Activated CD8-positive, alpha-beta T cell treated with anti-CD3 and anti-CD28 coated beads, Interleukin-2, amount 10 ng/mL, durations not matched to agents 7 days and 5 days (primary cell): ENCODE results near the gene PGP. TPM values are rescaled to one million over a fixed set of nuclear protein-coding genes. Genes with fewer than 3 reads are reported as not detected.
"Not testable (repeated sequence)": the region's sequence is repeated elsewhere in the genome, so short reads cannot be mapped to it uniquely, and the experiment has no call there.

Source experiments
- ATAC-seq: fragments of 150-1000 bp; cut with Tn5 transposase; one replicate; pipeline ENCODE4 v1.10.0; 2021; ENCODE audit warnings: moderate library complexity
- CTCF ChIA-PET: fragments of 350-600 bp; sonication (Branson Sonifier 250); formaldehyde crosslinking; loops from one replicate; lab custom pipeline; 2021; ENCODE audit warnings: antibody characterized with exemption; lab: Charles Lee
- POLR2A ChIA-PET: fragments of 350-600 bp; sonication (Branson Sonifier 250); formaldehyde crosslinking; loops from one replicate; lab custom pipeline; 2021; ENCODE audit warnings: antibody characterized with exemption; lab: Charles Lee
- DNase-seq: peaks from one replicate; pipeline ENCODE4 v3.0.0-alpha.2; 2020
- H3K27ac Mint-ChIP-seq: one replicate; pipeline ENCODE4 v1.8.0; 2021; ENCODE audit warnings: mild to moderate bottlenecking, mixed read lengths
- H3K27me3 Mint-ChIP-seq: one replicate; pipeline ENCODE4 v1.8.0; 2021; ENCODE audit warnings: low read depth, mixed read lengths
- H3K36me3 Mint-ChIP-seq: one replicate; pipeline ENCODE4 v1.8.0; 2021; ENCODE audit warnings: low read depth, mixed read lengths
- H3K4me1 Mint-ChIP-seq: one replicate; pipeline ENCODE4 v1.8.0; 2021; ENCODE audit warnings: low read depth, mixed read lengths
- H3K4me3 Mint-ChIP-seq: one replicate; pipeline ENCODE4 v1.8.0; 2021; ENCODE audit warnings: mild to moderate bottlenecking, mixed read lengths
- H3K9me3 Mint-ChIP-seq: one replicate; pipeline ENCODE4 v1.8.0; 2022; ENCODE audit warnings: mixed read lengths; ENCODE audit not compliant: insufficient read depth
- total RNA-seq, 2 experiments: library from RNA; stranded (reverse); gene quantifications; one replicate each; pipeline ENCODE4 v1.2.3, GENCODE V29; 2021

PGP gene
- total RNA-seq, 2 experiments from 2014 or later = 28.5 to 29.0 TPM

GRCh38 chr16:2246301-2246885, 31.8 kb upstream of the PGP start:
- no peak overlapping the region for H3K27ac Mint-ChIP-seq
- H3K27me3 Mint-ChIP-seq = no peaks in the 10 kb centered on the region
- H3K9me3 Mint-ChIP-seq = no peaks in the 10 kb centered on the region
- peaks cover 24% of the 10 kb centered on the region for H3K36me3 Mint-ChIP-seq
- H3K4me3 Mint-ChIP-seq = no peak overlapping the region
- ChIA-PET CTCF (no interaction called here), POLR2A (interaction anchor here (1.6 kb wide), 1 partner anchor 17 kb away, joined by 4 read pairs; no protein-coding TSS in a partner anchor)
- ATAC-seq (no peak), DNase-seq (no peak)
- peaks cover 7% of the 10 kb centered on the region for H3K4me1 Mint-ChIP-seq

GRCh38 chr16:2244926-2245795, 30.5 kb upstream of the PGP start:
- no peak overlapping the region for H3K4me3 Mint-ChIP-seq
- no peaks in the 10 kb centered on the region for H3K9me3 Mint-ChIP-seq
- ATAC-seq (no peak), DNase-seq (no peak)
- H3K4me1 Mint-ChIP-seq = peaks cover 4% of the 10 kb centered on the region
- POLR2A ChIA-PET = no interaction called here
- H3K27ac Mint-ChIP-seq = no peak overlapping the region
- H3K36me3 Mint-ChIP-seq = peaks cover 21% of the 10 kb centered on the region
- H3K27me3 Mint-ChIP-seq = no peaks in the 10 kb centered on the region
- CTCF ChIA-PET = no interaction called here

GRCh38 chr16:2244301-2244700, 29.7 kb upstream of the PGP start:
- no peak overlapping the region for H3K4me3 Mint-ChIP-seq
- DNase-seq (no peak), ATAC-seq (no peak)
- H3K9me3 Mint-ChIP-seq = no peaks in the 10 kb centered on the region
- H3K36me3 Mint-ChIP-seq = peaks cover 23% of the 10 kb centered on the region
- H3K27ac Mint-ChIP-seq = no peak overlapping the region
- peaks cover 2% of the 10 kb centered on the region for H3K4me1 Mint-ChIP-seq
- CTCF ChIA-PET = no interaction called here
- no peaks in the 10 kb centered on the region for H3K27me3 Mint-ChIP-seq
- POLR2A ChIA-PET = no interaction called here

DNA sequence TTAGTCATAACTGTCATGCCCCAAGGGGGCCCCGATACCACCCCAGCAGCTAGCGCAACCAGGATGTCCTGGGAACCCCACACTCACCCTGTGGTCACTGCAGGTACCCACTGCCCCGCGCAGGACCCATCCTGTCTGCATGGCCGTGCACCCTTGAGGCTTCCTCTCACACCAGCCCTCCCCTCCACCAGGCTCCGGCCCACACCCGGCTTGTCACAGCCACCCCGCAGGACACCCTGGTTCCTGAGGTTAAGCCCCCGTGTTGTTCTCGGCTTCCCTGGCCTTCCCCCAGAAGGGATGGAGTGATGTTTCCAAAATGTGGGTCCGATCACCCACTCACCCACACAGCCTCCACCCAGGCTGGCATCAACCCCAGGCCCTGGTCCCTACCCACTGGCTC, 29.1 kb upstream of the PGP start:
- Mint-ChIP-seq H3K9me3 (no peaks in the 10 kb centered on the region), H3K4me3 (no peak overlapping the region), H3K27ac (no peak overlapping the region), H3K4me1 (peaks cover 2% of the 10 kb centered on the region), H3K36me3 (peaks cover 23% of the 10 kb centered on the region), H3K27me3 (no peaks in the 10 kb centered on the region)
- ChIA-PET CTCF (no interaction called here), POLR2A (no interaction called here)
- no peak for ATAC-seq
- DNase-seq = no peak

DNA sequence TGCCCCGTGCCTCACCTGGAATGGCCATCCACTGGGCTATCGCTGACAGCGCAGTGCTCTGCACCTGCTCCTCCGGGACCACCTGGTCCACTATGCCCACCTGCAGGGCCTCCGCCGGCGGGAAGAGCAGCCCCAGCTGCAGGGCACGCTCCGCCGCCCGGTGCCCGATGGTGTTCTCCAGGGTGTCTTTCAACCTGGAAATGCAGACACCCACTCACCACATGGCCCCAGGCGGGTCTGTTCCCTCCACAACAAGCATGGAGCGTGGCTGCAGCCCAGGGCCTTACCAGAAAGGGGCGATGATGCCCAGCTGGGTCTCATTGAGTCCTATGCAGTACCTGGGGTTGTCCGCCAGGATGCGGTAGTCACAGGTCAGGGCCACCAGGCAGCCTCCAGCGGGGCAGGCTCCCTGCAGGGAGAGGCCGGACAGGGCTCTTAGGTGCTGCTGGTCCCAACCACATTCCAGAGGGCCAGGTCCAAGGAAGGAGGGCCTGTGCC, 28.4 kb upstream of the PGP start:
- no peaks in the 10 kb centered on the region for H3K27me3 Mint-ChIP-seq
- ATAC-seq (no peak), DNase-seq (no peak)
- ChIA-PET POLR2A (no interaction called here), CTCF (no interaction called here)
- peaks cover 23% of the 10 kb centered on the region for H3K36me3 Mint-ChIP-seq
- no peak overlapping the region for H3K27ac Mint-ChIP-seq
- H3K4me3 Mint-ChIP-seq = no peak overlapping the region
- peaks cover 2% of the 10 kb centered on the region for H3K4me1 Mint-ChIP-seq
- no peaks in the 10 kb centered on the region for H3K9me3 Mint-ChIP-seq

- H3K27me3 Mint-ChIP-seq = no peaks in the 10 kb centered on the region
- ATAC-seq (no peak), DNase-seq (no peak)
- CTCF ChIA-PET = interaction anchor here (1.5 kb wide), 1 partner anchor 8 kb away, joined by 4 read pairs; the partner anchor contains the start of gene ECI1
- H3K27ac Mint-ChIP-seq = peak overlapping the region; percentile 1
- H3K4me3 Mint-ChIP-seq = no peak overlapping the region
- peaks cover 2% of the 10 kb centered on the region for H3K4me1 Mint-ChIP-seq
- POLR2A ChIA-PET = interaction anchor here (0.9 kb wide), 1 partner anchor 16 kb away, joined by 3 read pairs; no protein-coding TSS in a partner anchor
- H3K36me3 Mint-ChIP-seq = peaks cover 23% of the 10 kb centered on the region
- no peaks in the 10 kb centered on the region for H3K9me3 Mint-ChIP-seq
Observed at GRCh38 chr16:2242598-2242997, 28.0 kb upstream of the PGP start.

- H3K27me3 Mint-ChIP-seq, H3K27ac Mint-ChIP-seq, H3K4me1 Mint-ChIP-seq, H3K4me3 Mint-ChIP-seq, ATAC-seq, CTCF ChIA-PET, DNase-seq, H3K9me3 Mint-ChIP-seq, POLR2A ChIA-PET: not testable (repeated sequence)
- peaks cover 18% of the 10 kb centered on the region for H3K36me3 Mint-ChIP-seq
Observed at GRCh38 chr16:2240331-2240730, 25.7 kb upstream of the PGP start.

GRCh38 chr16:2238838-2239675, 24.4 kb upstream of the PGP start:
- ATAC-seq = peak; percentile 14
- Mint-ChIP-seq H3K9me3 (no peaks in the 10 kb centered on the region), H3K4me3 (no peak overlapping the region), H3K27ac (no peak overlapping the region), H3K27me3 (no peaks in the 10 kb centered on the region), H3K36me3 (peaks cover 28% of the 10 kb centered on the region), H3K4me1 (peaks cover 2% of the 10 kb centered on the region)
- CTCF ChIA-PET = no interaction called here
- POLR2A ChIA-PET = interaction anchor here (0.9 kb wide), 1 partner anchor 13 kb away, joined by 5 read pairs; the partner anchor contains the start of gene ECI1
- DNase-seq = no peak

DNA sequence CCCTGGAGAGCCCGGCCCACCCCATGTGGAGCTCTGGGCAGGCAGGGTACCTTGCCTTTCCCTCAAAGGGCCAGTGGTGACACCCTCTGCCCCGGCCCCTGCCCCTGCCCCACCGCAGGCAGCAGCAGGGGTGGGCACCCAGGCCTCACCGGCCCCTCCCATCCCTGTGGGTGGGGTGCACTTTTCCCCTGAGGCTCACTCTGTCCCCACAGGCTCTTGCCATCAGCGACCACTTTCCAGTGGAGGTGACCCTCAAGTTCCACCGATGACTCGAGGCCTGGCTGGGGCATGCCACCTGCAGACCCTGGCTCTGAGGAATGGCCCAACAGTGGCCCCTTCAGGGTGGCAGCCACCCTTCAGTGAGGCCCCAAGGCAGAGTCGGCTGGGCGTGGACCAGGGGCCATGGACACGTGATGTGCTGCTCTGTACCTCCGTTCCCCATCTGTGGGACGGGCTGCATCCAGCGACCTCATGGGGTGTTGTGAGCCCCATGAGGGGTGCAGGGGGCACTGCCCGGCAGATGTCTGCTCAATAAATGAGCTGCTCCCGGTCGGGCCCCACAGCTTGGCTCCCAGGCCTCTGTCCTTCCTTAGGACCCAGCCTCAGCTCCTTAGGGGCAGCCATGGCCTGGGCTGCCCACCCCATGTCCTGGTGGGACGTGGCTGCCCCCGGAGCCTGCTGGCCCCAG, 23.7 kb upstream of the PGP start:
- no peak for DNase-seq
- peaks cover 2% of the 10 kb centered on the region for H3K4me1 Mint-ChIP-seq
- no peaks in the 10 kb centered on the region for H3K9me3 Mint-ChIP-seq
- H3K27ac Mint-ChIP-seq = no peak overlapping the region
- ChIA-PET POLR2A (interaction anchor here (0.9 kb wide), 1 partner anchor 14 kb away, joined by 5 read pairs; the partner anchor contains the start of gene ECI1), CTCF (no interaction called here)
- ATAC-seq = peak; percentile 15
- H3K27me3 Mint-ChIP-seq = no peaks in the 10 kb centered on the region
- H3K4me3 Mint-ChIP-seq = no peak overlapping the region
- peaks cover 25% of the 10 kb centered on the region for H3K36me3 Mint-ChIP-seq

DNA sequence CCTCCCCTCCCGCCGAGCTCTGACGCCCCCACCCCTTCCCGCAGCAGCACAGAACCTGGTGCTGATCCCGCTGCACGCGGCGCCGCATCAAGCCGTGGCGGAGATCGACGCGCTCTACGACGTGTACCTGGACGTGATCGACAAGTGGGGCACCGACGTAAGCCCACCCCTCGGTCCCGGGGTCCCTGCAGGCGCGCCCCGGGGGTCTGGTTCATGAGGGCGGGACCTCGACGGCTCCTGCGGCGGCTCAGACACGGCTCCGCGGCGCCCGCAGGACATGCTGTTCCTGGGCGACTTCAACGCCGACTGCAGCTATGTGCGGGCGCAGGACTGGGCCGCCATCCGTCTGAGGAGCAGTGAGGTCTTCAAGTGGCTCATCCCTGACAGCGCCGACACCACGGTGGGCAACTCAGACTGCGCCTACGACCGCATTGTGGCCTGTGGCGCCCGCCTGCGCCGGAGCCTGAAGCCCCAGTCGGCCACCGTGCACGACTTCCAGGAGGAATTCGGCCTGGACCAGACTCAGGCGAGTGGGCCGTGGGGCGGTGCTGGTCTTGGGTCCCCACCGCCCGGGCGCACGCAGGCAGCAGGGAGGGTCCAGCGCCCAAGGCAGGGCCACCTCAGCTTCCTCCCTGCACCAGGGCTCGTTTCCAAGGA, 23.0 kb upstream of the PGP start:
- ChIA-PET POLR2A (no interaction called here), CTCF (no interaction called here)
- Mint-ChIP-seq H3K36me3 (peaks cover 25% of the 10 kb centered on the region), H3K4me1 (peaks cover 2% of the 10 kb centered on the region), H3K27me3 (no peaks in the 10 kb centered on the region), H3K9me3 (no peaks in the 10 kb centered on the region), H3K27ac (no peak overlapping the region), H3K4me3 (no peak overlapping the region)
- DNase-seq (no peak), ATAC-seq (no peak)

DNA sequence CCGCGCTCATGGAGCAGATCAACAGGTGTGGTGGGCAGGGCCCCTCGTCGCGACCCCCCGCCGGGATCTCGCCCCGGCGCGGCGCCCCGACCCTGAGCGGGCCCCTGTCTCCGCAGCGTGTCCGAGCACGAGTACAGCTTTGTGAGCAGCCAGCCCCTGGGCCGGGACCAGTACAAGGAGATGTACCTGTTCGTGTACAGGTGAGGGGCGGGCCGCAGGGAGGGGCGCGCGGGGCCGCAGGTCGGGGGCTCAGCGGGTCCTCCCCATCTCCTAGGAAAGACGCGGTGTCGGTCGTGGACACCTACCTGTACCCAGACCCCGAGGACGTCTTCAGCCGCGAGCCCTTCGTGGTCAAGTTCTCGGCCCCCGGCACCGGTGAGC, 22.5 kb upstream of the PGP start:
- no peaks in the 10 kb centered on the region for H3K27me3 Mint-ChIP-seq
- ChIA-PET CTCF (no interaction called here), POLR2A (no interaction called here)
- ATAC-seq (no peak), DNase-seq (no peak)
- H3K9me3 Mint-ChIP-seq = no peaks in the 10 kb centered on the region
- H3K4me1 Mint-ChIP-seq = no peaks in the 10 kb centered on the region
- H3K36me3 Mint-ChIP-seq = peaks cover 21% of the 10 kb centered on the region
- no peak overlapping the region for H3K27ac Mint-ChIP-seq
- no peak overlapping the region for H3K4me3 Mint-ChIP-seq
